ENCODE results near the gene TBL1Y.

GRCh38 chrY:7128211-7128610, 217.7 kb downstream of the TBL1Y start:
- no peak for TF ChIP-seq REST (IDR thresholded peaks at IDR 0.05; ENCODE audit: borderline replicate concordance)
- TF ChIP-seq EZH2 (IDR thresholded peaks at IDR 0.05; ENCODE audit: borderline replicate concordance, insufficient read depth, low read length, poor library complexity, severe bottlenecking) = no peak
- no peak for TF ChIP-seq SMC3 (conservative IDR thresholded peaks at IDR 0.05; ENCODE audit: poor library complexity)
- no peak for TF ChIP-seq CTCF (IDR thresholded peaks at IDR 0.05; ENCODE audit: poor library complexity, severe bottlenecking)
- TF ChIP-seq POLR2AphosphoS5 (IDR thresholded peaks at IDR 0.05) = no peak
- TF ChIP-seq RAD21 (conservative IDR thresholded peaks at IDR 0.05) = no peak
- no peak for TF ChIP-seq EP300 (conservative IDR thresholded peaks at IDR 0.05; ENCODE audit: poor library complexity, severe bottlenecking)
- no peak for TF ChIP-seq MXI1 (conservative IDR thresholded peaks at IDR 0.05; ENCODE audit: poor library complexity, severe bottlenecking)

Data from neural cell (in vitro differentiated cells).